ENCODE measurements around the gene NIPBL. TPM values are rescaled to one million over a fixed set of nuclear protein-coding genes. Genes with fewer than 3 reads are reported as not detected.

NIPBL gene
- total and polyA plus RNA-seq, 8 donors, result 8.1 to 48.1 (median 26.4) TPM

GRCh38 chr5:37109338-37109737 lies 232.8 kb downstream of the NIPBL start:
- H3K27ac ChIP-seq, result no peak overlapping the region
- intact Hi-C loops (cut with DNase I), result no loop called here
- DNase-seq (no peak), FAIRE-seq (no peak), ATAC-seq (no peak)
- H3K4me3 ChIP-seq, result no peak overlapping the region
- peaks cover 0 to 2% (median 0%) of the 10 kb centered on the region in 3 donors for H3K36me3 ChIP-seq
- TF ChIP-seq CTCF (IDR thresholded peaks at IDR 0.05), result no peak
- WGBS, 2 donors, result 97 to 100% methylated on average over 3 of the region's 3 CpGs
- no peaks in the 10 kb centered on the region for H3K9me3 ChIP-seq
- no peaks in the 10 kb centered on the region for H3K4me1 ChIP-seq
- no peaks in the 10 kb centered on the region for H3K27me3 ChIP-seq

- Histone ChIP-seq H3K27ac (no peak overlapping the region), H3K4me1 (no peaks in the 10 kb centered on the region), H3K4me3 (no peak overlapping the region), H3K9me3 (no peaks in the 10 kb centered on the region), H3K27me3 (no peaks in the 10 kb centered on the region), H3K36me3 (peaks cover 0 to 7% (median 0%) of the 10 kb centered on the region in 3 donors)
- 93 to 97% methylated on average over 1 of the region's 1 CpG for WGBS, 2 donors
- no peak for FAIRE-seq
- no peak for ATAC-seq
- DNase-seq, result no peak
- intact Hi-C loops (cut with DNase I), result no loop called here
- no peak for TF ChIP-seq CTCF (IDR thresholded peaks at IDR 0.05)
Measured at GRCh38 chr5:37110135-37110534, 233.6 kb downstream of the NIPBL start.

- no peak for TF ChIP-seq CTCF (IDR thresholded peaks at IDR 0.05)
- Histone ChIP-seq H3K4me1 (no peaks in the 10 kb centered on the region), H3K9me3 (no peaks in the 10 kb centered on the region), H3K27ac (no peak overlapping the region), H3K4me3 (no peak overlapping the region), H3K36me3 (peaks cover 0 to 7% (median 0%) of the 10 kb centered on the region in 3 donors), H3K27me3 (no peaks in the 10 kb centered on the region)
- 90 to 92% methylated on average over 4 of the region's 4 CpGs for WGBS, 2 donors
- ATAC-seq (no peak), DNase-seq (no peak), FAIRE-seq (no peak)
- intact Hi-C loops (cut with DNase I), result no loop called here
Measured at GRCh38 chr5:37111426-37112382, 235.1 kb downstream of the NIPBL start.

- no peaks in the 10 kb centered on the region for H3K4me1 ChIP-seq
- DNase-seq (no peak), ATAC-seq (no peak), FAIRE-seq (no peak)
- intact Hi-C loops (cut with DNase I), result no loop called here
- H3K27ac ChIP-seq, result no peak overlapping the region
- H3K4me3 ChIP-seq, result no peak overlapping the region
- H3K9me3 ChIP-seq, result no peaks in the 10 kb centered on the region
- H3K27me3 ChIP-seq, result no peaks in the 10 kb centered on the region
- H3K36me3 ChIP-seq, result peaks cover 0 to 7% (median 0%) of the 10 kb centered on the region in 3 donors
- WGBS, 2 donors, result 91 to 98% methylated on average over 3 of the region's 3 CpGs
- TF ChIP-seq CTCF (IDR thresholded peaks at IDR 0.05), result no peak
Measured at GRCh38 chr5:37112383-37112991, 235.9 kb downstream of the NIPBL start.

Measured in pancreas (tissue), 10 donors.